Cardiac muscle cell (in vitro differentiated cells and primary cell): ENCODE data around the gene HS6ST3. TPM values are rescaled to one million over a fixed set of nuclear protein-coding genes. Genes with fewer than 3 reads are reported as not detected.

ENCODE experiments used
- DNase-seq, 2 donors: peaks; one replicate each; pipeline versions ENCODE4 v3.0.0 to v3.0.0-alpha.2; 2010 to 2017; ENCODE audit warnings: low read depth in 1 of 2, low spot score in 1 of 2
- H3K27ac ChIP-seq: fragments of 200-600 bp; sonication (generic); 2 replicates; pipeline ENCODE4 v1.5.1; 2016
- H3K27me3 ChIP-seq: fragments of 200-600 bp; sonication (generic); 2 replicates; pipeline ENCODE4 v1.6.0; 2016; ENCODE audit warnings: control low read depth
- H3K36me3 ChIP-seq: fragments of 200-600 bp; sonication (generic); 2 replicates; pipeline ENCODE4 v1.5.1; 2016; ENCODE audit warnings: control low read depth
- H3K4me1 ChIP-seq: fragments of 200-600 bp; sonication (generic); 2 replicates; pipeline ENCODE4 v1.8.1; 2017; ENCODE audit warnings: low read depth, mild to moderate bottlenecking, mixed run types
- H3K4me3 ChIP-seq: fragments of 200-600 bp; sonication (generic); 2 replicates; pipeline ENCODE4 v1.5.1; 2016; ENCODE audit warnings: mild to moderate bottlenecking
- H3K9me3 ChIP-seq: fragments of 200-600 bp; sonication (generic); 2 replicates; pipeline ENCODE4 v1.5.1; 2017; ENCODE audit warnings: low read depth, mild to moderate bottlenecking, control low read depth
- polyA plus RNA-seq: library from polyadenylated mRNA; unstranded; fragments of >200 nt; fragmentation: Nextera tagmentation; extraction: Ambion mirVana; gene quantifications from 2 replicates; pipeline ENCODE4 v1.2.1, GENCODE V29; 2016
- total RNA-seq: library from RNA; depleted of rRNA; stranded (reverse); fragments of >200 nt; gene quantifications from 2 replicates; pipeline ENCODE4 v1.2.3, GENCODE V29; 2016
- TF ChIP-seq, protein P1 (sequence below): IDR thresholded peaks from 2 replicates; pipeline ENCODE4 v1.5.1; 2012; ENCODE audit warnings: low read depth, mild to moderate bottlenecking, low read length

Gene HS6ST3
- total and polyA plus RNA-seq, 2 experiments from 2014 or later, result 0.38 to 0.39 TPM

DNA sequence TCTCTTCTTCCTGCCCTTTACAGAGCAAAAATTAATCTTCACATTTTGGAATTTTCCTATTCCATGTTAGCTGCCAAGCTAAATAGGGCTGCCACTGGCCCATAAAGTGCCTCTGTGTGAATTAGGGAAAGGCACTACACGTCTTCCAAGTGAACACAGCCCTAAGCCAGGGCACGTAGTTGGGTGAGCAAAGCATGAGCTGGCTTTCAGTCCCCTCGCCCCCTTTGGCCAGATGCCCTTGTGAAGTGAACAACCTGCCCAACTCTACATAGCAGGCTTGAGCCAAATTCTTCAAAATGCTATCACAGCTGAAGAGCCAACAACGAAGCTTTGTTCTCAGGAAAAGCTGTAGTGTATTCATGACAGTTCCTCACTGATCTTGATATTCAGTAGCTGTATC is 691.2 kb downstream of the HS6ST3 start:
- no peak overlapping the region for H3K27ac ChIP-seq
- no peak for DNase-seq
- TF ChIP-seq, protein P1, sequence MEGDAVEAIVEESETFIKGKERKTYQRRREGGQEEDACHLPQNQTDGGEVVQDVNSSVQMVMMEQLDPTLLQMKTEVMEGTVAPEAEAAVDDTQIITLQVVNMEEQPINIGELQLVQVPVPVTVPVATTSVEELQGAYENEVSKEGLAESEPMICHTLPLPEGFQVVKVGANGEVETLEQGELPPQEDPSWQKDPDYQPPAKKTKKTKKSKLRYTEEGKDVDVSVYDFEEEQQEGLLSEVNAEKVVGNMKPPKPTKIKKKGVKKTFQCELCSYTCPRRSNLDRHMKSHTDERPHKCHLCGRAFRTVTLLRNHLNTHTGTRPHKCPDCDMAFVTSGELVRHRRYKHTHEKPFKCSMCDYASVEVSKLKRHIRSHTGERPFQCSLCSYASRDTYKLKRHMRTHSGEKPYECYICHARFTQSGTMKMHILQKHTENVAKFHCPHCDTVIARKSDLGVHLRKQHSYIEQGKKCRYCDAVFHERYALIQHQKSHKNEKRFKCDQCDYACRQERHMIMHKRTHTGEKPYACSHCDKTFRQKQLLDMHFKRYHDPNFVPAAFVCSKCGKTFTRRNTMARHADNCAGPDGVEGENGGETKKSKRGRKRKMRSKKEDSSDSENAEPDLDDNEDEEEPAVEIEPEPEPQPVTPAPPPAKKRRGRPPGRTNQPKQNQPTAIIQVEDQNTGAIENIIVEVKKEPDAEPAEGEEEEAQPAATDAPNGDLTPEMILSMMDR, result no peak
- no peak overlapping the region for H3K4me3 ChIP-seq
- no peaks in the 10 kb centered on the region for H3K36me3 ChIP-seq
- H3K27me3 ChIP-seq, result no peaks in the 10 kb centered on the region
- H3K4me1 ChIP-seq, result peaks cover 9% of the 10 kb centered on the region
- H3K9me3 ChIP-seq, result no peaks in the 10 kb centered on the region

DNA sequence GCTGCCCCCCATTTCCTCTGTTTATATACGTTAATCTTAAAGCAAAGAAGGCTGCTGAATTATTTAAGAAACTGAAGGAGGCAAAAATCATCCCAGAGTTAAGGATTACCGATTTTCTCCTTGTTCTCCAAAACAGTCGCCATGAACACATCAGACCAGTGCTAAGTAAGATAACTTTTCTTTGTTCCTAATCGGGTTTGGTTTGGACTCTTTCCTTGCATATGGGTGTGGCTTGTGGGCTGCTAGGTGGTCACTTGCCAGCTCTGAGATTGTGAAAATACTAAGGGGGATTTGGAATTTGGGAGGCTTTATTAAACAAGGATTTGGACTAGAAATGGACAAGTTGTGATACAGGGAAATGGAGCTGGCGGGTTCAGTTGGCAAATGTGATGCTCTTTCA is 692.3 kb downstream of the HS6ST3 start:
- Histone ChIP-seq H3K9me3 (no peaks in the 10 kb centered on the region), H3K4me1 (peaks cover 9% of the 10 kb centered on the region), H3K36me3 (no peaks in the 10 kb centered on the region), H3K27ac (no peak overlapping the region), H3K4me3 (no peak overlapping the region), H3K27me3 (no peaks in the 10 kb centered on the region)
- TF ChIP-seq, protein P1, result no peak
- no peak for DNase-seq

DNA sequence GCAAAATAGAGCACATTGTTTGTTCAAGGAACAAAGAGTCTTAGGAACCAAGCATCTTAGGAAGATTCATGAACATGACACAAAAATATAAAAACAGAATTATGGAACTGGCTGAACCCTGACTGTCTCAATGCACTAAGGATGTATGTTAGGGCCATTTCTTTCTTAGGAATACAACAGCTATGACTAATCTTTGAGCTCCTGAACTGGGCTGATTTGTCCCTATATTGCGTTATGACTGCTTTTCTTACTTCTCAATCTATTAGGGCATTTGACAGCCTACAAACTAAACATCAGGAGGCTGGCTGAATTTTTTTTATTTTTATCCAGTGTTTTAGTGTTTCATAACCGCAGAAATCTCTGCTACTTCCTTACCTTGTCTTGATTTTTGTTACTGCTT is 693.1 kb downstream of the HS6ST3 start:
- Histone ChIP-seq H3K27ac (no peak overlapping the region), H3K27me3 (no peaks in the 10 kb centered on the region), H3K4me1 (peaks cover 9% of the 10 kb centered on the region), H3K4me3 (no peak overlapping the region), H3K9me3 (no peaks in the 10 kb centered on the region), H3K36me3 (no peaks in the 10 kb centered on the region)
- DNase-seq, result no peak
- TF ChIP-seq, protein P1, result no peak

DNA sequence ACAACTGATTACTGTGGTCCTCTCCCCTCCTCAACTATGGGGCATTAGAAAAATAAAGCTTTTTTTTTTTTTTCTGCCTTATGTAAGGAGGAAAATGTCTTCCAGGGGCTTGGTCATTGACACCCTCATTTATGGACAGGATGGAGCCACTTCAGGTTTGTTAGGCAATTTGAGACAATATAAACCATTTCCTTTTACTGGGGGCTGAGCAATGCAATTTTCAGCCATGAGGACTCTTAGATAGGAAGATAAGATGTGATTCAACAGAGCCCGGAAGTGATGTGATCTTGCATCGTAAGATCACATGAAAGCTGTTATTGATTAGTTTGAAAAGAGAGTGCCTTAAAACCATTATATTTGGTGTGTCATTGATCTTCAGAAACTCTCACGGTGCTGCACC is 693.6 kb downstream of the HS6ST3 start:
- H3K4me3 ChIP-seq, result no peak overlapping the region
- peaks cover 9% of the 10 kb centered on the region for H3K4me1 ChIP-seq
- DNase-seq, result no peak
- H3K27me3 ChIP-seq, result no peaks in the 10 kb centered on the region
- H3K27ac ChIP-seq, result no peak overlapping the region
- no peaks in the 10 kb centered on the region for H3K9me3 ChIP-seq
- TF ChIP-seq, protein P1, result no peak
- no peaks in the 10 kb centered on the region for H3K36me3 ChIP-seq

DNA sequence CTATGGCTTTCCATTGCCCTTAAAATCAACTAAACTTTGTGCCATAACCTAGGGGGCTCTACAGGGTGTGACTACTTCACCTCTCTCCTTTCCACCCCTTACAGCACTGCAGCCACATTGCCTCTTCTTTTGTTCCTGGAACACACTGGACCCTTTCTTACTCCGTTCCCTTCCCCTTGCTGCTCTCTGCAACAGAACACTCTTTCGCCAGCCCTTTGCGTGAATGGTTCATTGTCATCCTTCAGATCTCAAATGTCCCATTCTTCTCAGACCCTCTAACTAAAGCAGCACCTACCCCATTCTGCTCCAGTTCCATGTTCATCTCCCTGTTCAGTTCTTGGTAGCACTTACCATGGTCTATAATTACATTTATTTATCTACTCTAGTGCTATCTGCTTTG is 696.1 kb downstream of the HS6ST3 start:
- Histone ChIP-seq H3K27ac (no peak overlapping the region), H3K36me3 (no peaks in the 10 kb centered on the region), H3K4me1 (no peaks in the 10 kb centered on the region), H3K27me3 (no peaks in the 10 kb centered on the region), H3K9me3 (no peaks in the 10 kb centered on the region), H3K4me3 (no peak overlapping the region)
- no peak for DNase-seq
- TF ChIP-seq, protein P1, result no peak

DNA sequence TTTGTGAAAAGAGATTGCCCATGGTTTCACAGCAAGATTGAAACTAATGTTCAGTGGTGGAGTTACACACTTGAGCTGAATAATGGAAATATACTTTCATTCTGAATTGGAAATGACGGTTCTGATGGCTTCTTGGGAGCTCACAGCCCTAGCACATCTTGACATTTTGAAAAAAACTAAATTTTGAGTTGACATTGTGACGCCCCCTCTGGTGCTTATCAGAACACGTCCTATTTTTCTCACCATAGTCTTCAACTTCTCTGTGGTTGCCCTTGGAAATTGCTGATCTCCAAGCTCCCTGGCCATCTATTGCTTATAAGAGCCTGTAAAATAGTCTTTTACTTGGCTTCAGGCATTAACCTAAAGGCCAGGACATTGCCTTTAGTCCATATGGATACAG is 702.3 kb downstream of the HS6ST3 start:
- H3K4me1 ChIP-seq, result peaks cover 8% of the 10 kb centered on the region
- TF ChIP-seq, protein P1, result no peak
- H3K36me3 ChIP-seq, result no peaks in the 10 kb centered on the region
- H3K4me3 ChIP-seq, result no peak overlapping the region
- H3K9me3 ChIP-seq, result no peaks in the 10 kb centered on the region
- no peak overlapping the region for H3K27ac ChIP-seq
- no peaks in the 10 kb centered on the region for H3K27me3 ChIP-seq
- DNase-seq, result no peak
